CD4-positive, alpha-beta T cell treated with Interleukin-6 at 100 ng/mL for 8 hours (primary cell): ENCODE measurements around the gene FASTKD3.

Experiments used
- DNase-seq: peaks from one replicate; pipeline ENCODE4 v3.0.0-alpha.2; 2020; ENCODE audit warnings: mixed read lengths, low spot score

Gene FASTKD3

GRCh38 chr5:7849681-7850394 is 19.0 kb downstream of the FASTKD3 start:
- DNase-seq = no peak

GRCh38 chr5:7848296-7848695 is 20.5 kb downstream of the FASTKD3 start:
- DNase-seq = no peak

- DNase-seq = no peak
Observed at GRCh38 chr5:7846327-7846726, 22.5 kb downstream of the FASTKD3 start.

- DNase-seq = no peak
Observed at GRCh38 chr5:7845557-7845956, 23.3 kb downstream of the FASTKD3 start.

- DNase-seq = no peak
Observed at GRCh38 chr5:7844901-7845300, 23.9 kb downstream of the FASTKD3 start.

GRCh38 chr5:7842531-7842930 is 26.3 kb downstream of the FASTKD3 start:
- no peak for DNase-seq

GRCh38 chr5:7837403-7837802 is 31.4 kb downstream of the FASTKD3 start:
- DNase-seq = no peak

- no peak for DNase-seq
Observed at GRCh38 chr5:7834982-7835381, 33.8 kb downstream of the FASTKD3 start.

GRCh38 chr5:7828269-7828668 is 40.6 kb downstream of the FASTKD3 start:
- no peak for DNase-seq

GRCh38 chr5:7827610-7828009 is 41.2 kb downstream of the FASTKD3 start:
- no peak for DNase-seq

GRCh38 chr5:7825630-7826029 is 43.2 kb downstream of the FASTKD3 start:
- no peak for DNase-seq

GRCh38 chr5:7824995-7825394 is 43.8 kb downstream of the FASTKD3 start:
- no peak for DNase-seq

GRCh38 chr5:7823594-7823993 is 45.2 kb downstream of the FASTKD3 start:
- DNase-seq = no peak

GRCh38 chr5:7822449-7822848 is 46.4 kb downstream of the FASTKD3 start:
- DNase-seq = no peak

- DNase-seq = no peak
Observed at GRCh38 chr5:7816535-7816901, 52.3 kb downstream of the FASTKD3 start.

GRCh38 chr5:7815892-7816534 is 52.8 kb downstream of the FASTKD3 start:
- peak; percentile 34 for DNase-seq

GRCh38 chr5:7814816-7815215 is 54.0 kb downstream of the FASTKD3 start:
- DNase-seq = no peak

- no peak for DNase-seq
Observed at GRCh38 chr5:7813576-7813975, 55.3 kb downstream of the FASTKD3 start.

- no peak for DNase-seq
Observed at GRCh38 chr5:7813007-7813406, 55.8 kb downstream of the FASTKD3 start.

- no peak for DNase-seq
Observed at GRCh38 chr5:7811715-7812114, 57.1 kb downstream of the FASTKD3 start.
